ENCODE measurements around the gene GRB7. TPM values are rescaled to one million over a fixed set of nuclear protein-coding genes. Genes with fewer than 3 reads are reported as not detected.

Gene GRB7
- polyA plus RNA-seq (2013, experiment 1 of 2): 18.5 TPM
- 18.7 TPM for polyA plus RNA-seq (2013, experiment 2 of 2)

GRCh38 chr17:39737760-39738567, at the start of gene GRB7:
TSS of gene GRB7 (plus strand) at chr17:39737938. CDS start at chr17:39742302, 4,364 bp downstream.
- Histone ChIP-seq H3K27me3 (ENCODE audit: insufficient read depth, low read length, poor library complexity) (no peaks in the 10 kb centered on the region), H3K79me2 (ENCODE audit: control insufficient read depth, insufficient read depth, low read length) (peaks cover 4% of the 10 kb centered on the region), H3K56ac (ENCODE audit: low read length) (peak within 1 kb of the TSS; percentile 89), H2BK15ac (replicated peaks; ENCODE audit: low read depth) (no peak within 1 kb of the TSS), H3K4ac (ENCODE audit: low read depth, low read length) (peak within 1 kb of the TSS; percentile 58), H2BK5ac (ENCODE audit: low read length) (no peak within 1 kb of the TSS), H3K9ac (ENCODE audit: low read length) (peak within 1 kb of the TSS; percentile 84), H3K4me2 (ENCODE audit: low read length) (peak within 1 kb of the TSS; percentile 96), H3K23ac (ENCODE audit: low read length) (no peak within 1 kb of the TSS), H3K79me1 (ENCODE audit: low read length) (no peaks in the 10 kb centered on the region), H3K4me3 (ENCODE audit: low read length) (peak within 1 kb of the TSS; percentile 68), H3K36me3 (ENCODE audit: control insufficient read depth, insufficient read depth, low read length) (peaks cover 2% of the 10 kb centered on the region), H3K4me1 (ENCODE audit: control insufficient read depth, low read depth, low read length) (no peaks in the 10 kb centered on the region), H2AK5ac (ENCODE audit: low read length) (no peak within 1 kb of the TSS), H3K18ac (ENCODE audit: low read length) (peak within 1 kb of the TSS; percentile 63), H4K5ac (ENCODE audit: low read length) (no peak within 1 kb of the TSS), H4K8ac (ENCODE audit: low read depth, low read length) (no peak within 1 kb of the TSS), H3K27ac (ENCODE audit: low read depth, low read length) (peak within 1 kb of the TSS; percentile 47), H2BK120ac (ENCODE audit: low read depth, low read length) (no peak within 1 kb of the TSS)
- WGBS (ENCODE audit: extremely low coverage, insufficient coverage, low lambda C conversion rate): no CpG with 5 or more reads among the region's 34 CpGs
- peak; percentile 71 for DNase-seq

GRCh38 chr17:39688475-39688835, 49.3 kb upstream of the GRB7 start:
- Histone ChIP-seq H3K4me3 (ENCODE audit: low read length) (peak overlapping the region; percentile 77), H3K4ac (ENCODE audit: low read depth, low read length) (peak overlapping the region; percentile 41), H3K36me3 (ENCODE audit: control insufficient read depth, insufficient read depth, low read length) (no peaks in the 10 kb centered on the region), H3K23ac (ENCODE audit: low read length) (peak overlapping the region; percentile 15), H2BK5ac (ENCODE audit: low read length) (peak overlapping the region; percentile 58), H2AK5ac (ENCODE audit: low read length) (peak overlapping the region; percentile 27), H2BK120ac (ENCODE audit: low read depth, low read length) (no peak overlapping the region), H3K27me3 (ENCODE audit: insufficient read depth, low read length, poor library complexity) (no peaks in the 10 kb centered on the region), H3K18ac (ENCODE audit: low read length) (peak overlapping the region; percentile 96), H3K79me2 (ENCODE audit: control insufficient read depth, insufficient read depth, low read length) (no peaks in the 10 kb centered on the region), H4K8ac (ENCODE audit: low read depth, low read length) (peak overlapping the region; percentile 99), H4K5ac (ENCODE audit: low read length) (peak overlapping the region; percentile 96), H3K4me2 (ENCODE audit: low read length) (peak overlapping the region; percentile 78), H3K79me1 (ENCODE audit: low read length) (peaks cover 2% of the 10 kb centered on the region), H2BK15ac (replicated peaks; ENCODE audit: low read depth) (no peak overlapping the region), H3K27ac (ENCODE audit: low read depth, low read length) (peak overlapping the region; percentile 99), H3K56ac (ENCODE audit: low read length) (peak overlapping the region; percentile 93), H3K4me1 (ENCODE audit: control insufficient read depth, low read depth, low read length) (peaks cover 7% of the 10 kb centered on the region), H3K9ac (ENCODE audit: low read length) (peak overlapping the region; percentile 83)
- no CpG with 5 or more reads among the region's 6 CpGs for WGBS (ENCODE audit: extremely low coverage, insufficient coverage, low lambda C conversion rate)
- DNase-seq: peak; percentile 30

- peak; percentile 81 for DNase-seq
- Histone ChIP-seq H3K79me1 (ENCODE audit: low read length) (peaks cover 2% of the 10 kb centered on the region), H4K5ac (ENCODE audit: low read length) (no peak overlapping the region), H3K4ac (ENCODE audit: low read depth, low read length) (no peak overlapping the region), H3K56ac (ENCODE audit: low read length) (peak overlapping the region; percentile 93), H3K4me2 (ENCODE audit: low read length) (peak overlapping the region; percentile 78), H3K4me3 (ENCODE audit: low read length) (no peak overlapping the region), H2BK120ac (ENCODE audit: low read depth, low read length) (no peak overlapping the region), H3K4me1 (ENCODE audit: control insufficient read depth, low read depth, low read length) (peaks cover 7% of the 10 kb centered on the region), H3K18ac (ENCODE audit: low read length) (no peak overlapping the region), H3K23ac (ENCODE audit: low read length) (no peak overlapping the region), H4K8ac (ENCODE audit: low read depth, low read length) (no peak overlapping the region), H3K79me2 (ENCODE audit: control insufficient read depth, insufficient read depth, low read length) (no peaks in the 10 kb centered on the region), H2BK5ac (ENCODE audit: low read length) (peak overlapping the region; percentile 47), H2BK15ac (replicated peaks; ENCODE audit: low read depth) (no peak overlapping the region), H3K9ac (ENCODE audit: low read length) (peak overlapping the region; percentile 83), H2AK5ac (ENCODE audit: low read length) (peak overlapping the region; percentile 27), H3K27ac (ENCODE audit: low read depth, low read length) (peak overlapping the region; percentile 99), H3K36me3 (ENCODE audit: control insufficient read depth, insufficient read depth, low read length) (no peaks in the 10 kb centered on the region), H3K27me3 (ENCODE audit: insufficient read depth, low read length, poor library complexity) (no peaks in the 10 kb centered on the region)
- no CpG with 5 or more reads among the region's 3 CpGs for WGBS (ENCODE audit: extremely low coverage, insufficient coverage, low lambda C conversion rate)
Observed at GRCh38 chr17:39688945-39689344, 48.8 kb upstream of the GRB7 start.

GRCh38 chr17:39694593-39694992, 43.1 kb upstream of the GRB7 start:
- Histone ChIP-seq H2BK120ac (ENCODE audit: low read depth, low read length) (no peak overlapping the region), H4K8ac (ENCODE audit: low read depth, low read length) (no peak overlapping the region), H2AK5ac (ENCODE audit: low read length) (no peak overlapping the region), H3K27me3 (ENCODE audit: insufficient read depth, low read length, poor library complexity) (no peaks in the 10 kb centered on the region), H3K27ac (ENCODE audit: low read depth, low read length) (peak overlapping the region; percentile 88), H4K5ac (ENCODE audit: low read length) (no peak overlapping the region), H3K4me1 (ENCODE audit: control insufficient read depth, low read depth, low read length) (peaks cover 14% of the 10 kb centered on the region), H3K9ac (ENCODE audit: low read length) (no peak overlapping the region), H3K23ac (ENCODE audit: low read length) (no peak overlapping the region), H3K79me1 (ENCODE audit: low read length) (no peaks in the 10 kb centered on the region), H3K4me2 (ENCODE audit: low read length) (no peak overlapping the region), H3K4ac (ENCODE audit: low read depth, low read length) (no peak overlapping the region), H3K79me2 (ENCODE audit: control insufficient read depth, insufficient read depth, low read length) (no peaks in the 10 kb centered on the region), H3K56ac (ENCODE audit: low read length) (peak overlapping the region; percentile 94), H2BK5ac (ENCODE audit: low read length) (no peak overlapping the region), H3K36me3 (ENCODE audit: control insufficient read depth, insufficient read depth, low read length) (no peaks in the 10 kb centered on the region), H3K18ac (ENCODE audit: low read length) (no peak overlapping the region), H3K4me3 (ENCODE audit: low read length) (no peak overlapping the region), H2BK15ac (replicated peaks; ENCODE audit: low read depth) (no peak overlapping the region)
- DNase-seq: no peak
- no CpG with 5 or more reads among the region's 5 CpGs for WGBS (ENCODE audit: extremely low coverage, insufficient coverage, low lambda C conversion rate)

GRCh38 chr17:39695089-39695474, 42.7 kb upstream of the GRB7 start:
- Histone ChIP-seq H3K56ac (ENCODE audit: low read length) (peak overlapping the region; percentile 94), H3K9ac (ENCODE audit: low read length) (peak overlapping the region; percentile 78), H3K36me3 (ENCODE audit: control insufficient read depth, insufficient read depth, low read length) (no peaks in the 10 kb centered on the region), H3K27me3 (ENCODE audit: insufficient read depth, low read length, poor library complexity) (no peaks in the 10 kb centered on the region), H3K79me1 (ENCODE audit: low read length) (no peaks in the 10 kb centered on the region), H2AK5ac (ENCODE audit: low read length) (peak overlapping the region; percentile 79), H4K8ac (ENCODE audit: low read depth, low read length) (no peak overlapping the region), H2BK5ac (ENCODE audit: low read length) (peak overlapping the region; percentile 92), H4K5ac (ENCODE audit: low read length) (no peak overlapping the region), H3K4me2 (ENCODE audit: low read length) (no peak overlapping the region), H3K79me2 (ENCODE audit: control insufficient read depth, insufficient read depth, low read length) (peaks cover under 1% of the 10 kb centered on the region), H2BK120ac (ENCODE audit: low read depth, low read length) (no peak overlapping the region), H3K18ac (ENCODE audit: low read length) (no peak overlapping the region), H3K27ac (ENCODE audit: low read depth, low read length) (peak overlapping the region; percentile 88), H3K4me3 (ENCODE audit: low read length) (no peak overlapping the region), H3K4me1 (ENCODE audit: control insufficient read depth, low read depth, low read length) (peaks cover 14% of the 10 kb centered on the region), H3K23ac (ENCODE audit: low read length) (no peak overlapping the region), H3K4ac (ENCODE audit: low read depth, low read length) (no peak overlapping the region), H2BK15ac (replicated peaks; ENCODE audit: low read depth) (no peak overlapping the region)
- no CpG with 5 or more reads among the region's 2 CpGs for WGBS (ENCODE audit: extremely low coverage, insufficient coverage, low lambda C conversion rate)
- no peak for DNase-seq

Measured in mesendoderm (in vitro differentiated cells).